Natural killer cell treated with Interleukin-12 subunit alpha and Interleukin-12 subunit beta and Interleukin-15 and Interleukin-18, amount 100 ng/mL, for 72 hours (primary cell): ENCODE results near the gene CDCP1. TPM values are rescaled to one million over a fixed set of nuclear protein-coding genes. Genes with fewer than 3 reads are reported as not detected.

Experiments
- ATAC-seq, 2 donors: fragments of 150-1000 bp; cut with Tn5 transposase in 1 of 2; sonication (Bioruptor Pico), chemical (Tn5 transposase) in 1 of 2; 2 replicates each; pipeline ENCODE4 v1.10.0; 2021
- DNase-seq: peaks from one replicate; pipeline ENCODE4 v3.0.0; 2022; ENCODE audit warnings: low spot score
- H3K27ac Mint-ChIP-seq, 2 donors: 1 replicate in 1 of 2; 2 replicates in 1 of 2; pipeline ENCODE4 v1.8.0; 2022; ENCODE audit warnings: mixed read lengths in 2 of 2, mild to moderate bottlenecking in 1 of 2, moderate library complexity in 1 of 2
- H3K27me3 Mint-ChIP-seq, 2 donors: 1 replicate in 1 of 2; 2 replicates in 1 of 2; pipeline ENCODE4 v1.8.0; 2022; ENCODE audit warnings: mixed read lengths in 2 of 2
- H3K36me3 Mint-ChIP-seq: one replicate; pipeline ENCODE4 v1.8.0; 2022; ENCODE audit warnings: mixed read lengths
- H3K4me1 Mint-ChIP-seq, 2 donors: 1 replicate in 1 of 2; 2 replicates in 1 of 2; pipeline ENCODE4 v1.8.0; 2022; ENCODE audit warnings: low read depth in 2 of 2, mixed read lengths in 2 of 2, mild to moderate bottlenecking in 1 of 2
- H3K4me3 Mint-ChIP-seq: one replicate; pipeline ENCODE4 v1.8.0; 2022; ENCODE audit warnings: mixed read lengths
- H3K9me3 Mint-ChIP-seq: 2 replicates; pipeline ENCODE4 v1.8.0; 2022; ENCODE audit warnings: mixed read lengths
- total RNA-seq, 2 donors: library from RNA; stranded (reverse); gene quantifications; one replicate each; pipeline ENCODE4 v1.2.3, GENCODE V29; 2022

Gene CDCP1
- total RNA-seq, 2 donors from 2014 or later, result 0.29 to 0.36 TPM

GRCh38 chr3:45124352-45124751 is 21.8 kb downstream of the CDCP1 start:
- peaks cover 0 to 22% of the 10 kb centered on the region in 2 donors for H3K27me3 Mint-ChIP-seq
- H3K36me3 Mint-ChIP-seq, result no peaks in the 10 kb centered on the region
- DNase-seq (no peak), ATAC-seq (no peak)
- no peak overlapping the region for H3K27ac Mint-ChIP-seq
- no peaks in the 10 kb centered on the region for H3K9me3 Mint-ChIP-seq
- peaks cover 0 to 3% of the 10 kb centered on the region in 2 donors for H3K4me1 Mint-ChIP-seq
- no peak overlapping the region for H3K4me3 Mint-ChIP-seq

GRCh38 chr3:45123581-45124269 is 22.5 kb downstream of the CDCP1 start:
- peaks cover under 1 to 4% of the 10 kb centered on the region in 2 donors for H3K4me1 Mint-ChIP-seq
- H3K9me3 Mint-ChIP-seq, result no peaks in the 10 kb centered on the region
- no peak overlapping the region for H3K27ac Mint-ChIP-seq
- ATAC-seq (no peak), DNase-seq (no peak)
- no peak overlapping the region for H3K4me3 Mint-ChIP-seq
- H3K27me3 Mint-ChIP-seq, result peaks cover 0 to 22% of the 10 kb centered on the region in 2 donors
- no peaks in the 10 kb centered on the region for H3K36me3 Mint-ChIP-seq

- Mint-ChIP-seq H3K4me3 (no peak overlapping the region), H3K36me3 (no peaks in the 10 kb centered on the region), H3K27ac (no peak overlapping the region), H3K4me1 (peaks cover 8 to 11% of the 10 kb centered on the region in 2 donors), H3K27me3 (peaks cover 0 to 23% of the 10 kb centered on the region in 2 donors), H3K9me3 (no peaks in the 10 kb centered on the region)
- ATAC-seq (no peak), DNase-seq (no peak)
These were observed 23.1 kb downstream of the CDCP1 start for GRCh38 chr3:45123030-45123429.

GRCh38 chr3:45120359-45121158 is 25.6 kb downstream of the CDCP1 start:
- peak overlapping the region in 1 of 2 donors; percentile 37 for H3K27ac Mint-ChIP-seq
- no peak for DNase-seq
- no peak for ATAC-seq
- H3K4me3 Mint-ChIP-seq, result no peak overlapping the region
- no peaks in the 10 kb centered on the region for H3K36me3 Mint-ChIP-seq
- peaks cover 0 to 26% of the 10 kb centered on the region in 2 donors for H3K27me3 Mint-ChIP-seq
- peaks cover 13 to 14% of the 10 kb centered on the region in 2 donors for H3K4me1 Mint-ChIP-seq
- H3K9me3 Mint-ChIP-seq, result no peaks in the 10 kb centered on the region

- DNase-seq, result no peak
These were observed 26.3 kb downstream of the CDCP1 start for GRCh38 chr3:45119824-45120358.

GRCh38 chr3:45119376-45119775 is 26.8 kb downstream of the CDCP1 start:
- Mint-ChIP-seq H3K27me3 (peaks cover 0 to 24% of the 10 kb centered on the region in 2 donors), H3K4me1 (peaks cover 13 to 14% of the 10 kb centered on the region in 2 donors), H3K9me3 (no peaks in the 10 kb centered on the region), H3K4me3 (no peak overlapping the region), H3K36me3 (no peaks in the 10 kb centered on the region), H3K27ac (no peak overlapping the region)
- DNase-seq (no peak), ATAC-seq (no peak)

More at GRCh38 chr3:45119824-45120358, 26.3 kb downstream of the CDCP1 start:
- Mint-ChIP-seq H3K27me3 (peaks cover 0 to 25% of the 10 kb centered on the region in 2 donors), H3K4me1 (peaks cover 13 to 14% of the 10 kb centered on the region in 2 donors), H3K27ac (no peak overlapping the region), H3K36me3 (no peaks in the 10 kb centered on the region), H3K9me3 (no peaks in the 10 kb centered on the region), H3K4me3 (no peak overlapping the region)
- ATAC-seq, result no peak

GRCh38 chr3:45118615-45119071 is 27.5 kb downstream of the CDCP1 start:
- Mint-ChIP-seq H3K9me3 (no peaks in the 10 kb centered on the region), H3K27me3 (peaks cover 0 to 20% of the 10 kb centered on the region in 2 donors), H3K4me1 (peaks cover 13 to 14% of the 10 kb centered on the region in 2 donors), H3K4me3 (no peak overlapping the region), H3K27ac (no peak overlapping the region), H3K36me3 (no peaks in the 10 kb centered on the region)
- ATAC-seq, result no peak
- DNase-seq, result no peak

GRCh38 chr3:45116350-45116749 is 29.8 kb downstream of the CDCP1 start:
- Mint-ChIP-seq H3K4me1 (peaks cover 13 to 14% of the 10 kb centered on the region in 2 donors), H3K27ac (no peak overlapping the region), H3K4me3 (no peak overlapping the region), H3K9me3 (no peaks in the 10 kb centered on the region), H3K27me3 (peaks cover 0 to 23% of the 10 kb centered on the region in 2 donors), H3K36me3 (no peaks in the 10 kb centered on the region)
- no peak for DNase-seq
- no peak for ATAC-seq

- no peak overlapping the region for H3K4me3 Mint-ChIP-seq
- no peak overlapping the region for H3K27ac Mint-ChIP-seq
- DNase-seq, result no peak
- peaks cover 0 to 11% of the 10 kb centered on the region in 2 donors for H3K27me3 Mint-ChIP-seq
- no peaks in the 10 kb centered on the region for H3K9me3 Mint-ChIP-seq
- no peaks in the 10 kb centered on the region for H3K36me3 Mint-ChIP-seq
- H3K4me1 Mint-ChIP-seq, result peaks cover 30% of the 10 kb centered on the region in 2 donors
- no peak for ATAC-seq
These were observed 32.5 kb downstream of the CDCP1 start for GRCh38 chr3:45113625-45114050.

GRCh38 chr3:45112939-45113338 is 33.2 kb downstream of the CDCP1 start:
- H3K27ac Mint-ChIP-seq, result peak overlapping the region in 1 of 2 donors; percentile 24
- H3K27me3 Mint-ChIP-seq, result peaks cover 0 to 9% of the 10 kb centered on the region in 2 donors
- no peaks in the 10 kb centered on the region for H3K36me3 Mint-ChIP-seq
- peaks cover 23% of the 10 kb centered on the region in 2 donors for H3K4me1 Mint-ChIP-seq
- no peak for ATAC-seq
- no peaks in the 10 kb centered on the region for H3K9me3 Mint-ChIP-seq
- DNase-seq, result no peak
- H3K4me3 Mint-ChIP-seq, result no peak overlapping the region

- H3K27me3 Mint-ChIP-seq, result peaks cover 0 to 9% of the 10 kb centered on the region in 2 donors
- H3K36me3 Mint-ChIP-seq, result no peaks in the 10 kb centered on the region
- DNase-seq, result no peak
These were observed 35.7 kb downstream of the CDCP1 start for GRCh38 chr3:45110509-45110833.

GRCh38 chr3:45109771-45110508 is 36.2 kb downstream of the CDCP1 start:
- Mint-ChIP-seq H3K4me3 (peak overlapping the region; percentile 70), H3K27me3 (peaks cover 0 to 9% of the 10 kb centered on the region in 2 donors), H3K36me3 (no peaks in the 10 kb centered on the region), H3K27ac (peak overlapping the region in 1 of 2 donors; percentile 44), H3K4me1 (peaks cover 42 to 46% of the 10 kb centered on the region in 2 donors), H3K9me3 (no peaks in the 10 kb centered on the region)
- ATAC-seq (peak in 1 of 2 donors; percentile 64), DNase-seq (no peak)

More at GRCh38 chr3:45110509-45110833, 35.7 kb downstream of the CDCP1 start:
- no peak for ATAC-seq
- Mint-ChIP-seq H3K4me1 (peaks cover 37 to 41% of the 10 kb centered on the region in 2 donors), H3K9me3 (no peaks in the 10 kb centered on the region), H3K27ac (peak overlapping the region in 1 of 2 donors; percentile 44), H3K4me3 (peak overlapping the region; percentile 70)

GRCh38 chr3:45106874-45107273 is 39.3 kb downstream of the CDCP1 start:
- DNase-seq (no peak), ATAC-seq (no peak)
- peaks cover 60 to 67% of the 10 kb centered on the region in 2 donors for H3K4me1 Mint-ChIP-seq
- H3K4me3 Mint-ChIP-seq, result peak overlapping the region; percentile 12
- peak overlapping the region; percentile 35 to 70 for H3K27ac Mint-ChIP-seq
- no peaks in the 10 kb centered on the region for H3K9me3 Mint-ChIP-seq
- H3K36me3 Mint-ChIP-seq, result peaks cover 6% of the 10 kb centered on the region
- H3K27me3 Mint-ChIP-seq, result peaks cover 12 to 16% of the 10 kb centered on the region in 2 donors
